DND-41 (cell line): ENCODE data around the gene OPRL1.

Experiments used
- ATAC-seq: fragments of 200-7000 bp; cut with Tn5 transposase; 3 replicates; pipeline ENCODE4 v1.9.1; 2021; ENCODE audit warnings: low read depth; ENCODE audit not compliant: insufficient read depth
- DNase-seq: peaks from one replicate; pipeline ENCODE4 v3.0.0-alpha.2; 2020
- H2AFZ ChIP-seq: 2 replicates; pipeline ENCODE4 v1.6.0; 2012; ENCODE audit warnings: low read depth, low read length
- H3K27ac ChIP-seq: 2 replicates; pipeline ENCODE4 v1.5.1; 2012; ENCODE audit warnings: low read length, inconsistent platforms
- H3K27me3 ChIP-seq: fragments of 200-600 bp; sonication (generic); 2 replicates; pipeline ENCODE4 v1.6.0; 2012; ENCODE audit warnings: low read length, mild to moderate bottlenecking, inconsistent platforms; ENCODE audit not compliant: insufficient read depth, poor library complexity
- H3K36me3 ChIP-seq: 2 replicates; pipeline ENCODE4 v1.5.1; 2012; ENCODE audit warnings: low read length, inconsistent platforms; ENCODE audit not compliant: insufficient read depth
- H3K4me1 ChIP-seq: 2 replicates; pipeline ENCODE4 v1.5.1; 2012; ENCODE audit warnings: mild to moderate bottlenecking, low read length; ENCODE audit not compliant: insufficient read depth
- H3K4me2 ChIP-seq: 2 replicates; pipeline ENCODE4 v1.6.0; 2012; ENCODE audit warnings: mild to moderate bottlenecking, moderate library complexity, low read length, inconsistent platforms; ENCODE audit not compliant: insufficient read depth
- H3K4me3 ChIP-seq, 2 experiments: fragments of 200-600 bp in 1 of 2; shearing (Covaris generic) in 1 of 2; 2 replicates each; pipeline ENCODE4 v1.5.1; 2012 to 2016; ENCODE audit warnings: inconsistent platforms in 2 of 2, low read length in 2 of 2, mild to moderate bottlenecking in 2 of 2, low read depth in 1 of 2, moderate library complexity in 1 of 2
- H3K79me2 ChIP-seq: 2 replicates; pipeline ENCODE4 v1.6.0; 2012; ENCODE audit warnings: low read length, inconsistent platforms; ENCODE audit not compliant: insufficient read depth
- H3K9ac ChIP-seq: 2 replicates; pipeline ENCODE4 v1.6.0; 2012; ENCODE audit warnings: low read depth, mild to moderate bottlenecking, inconsistent platforms, low read length, moderate library complexity
- H3K9me3 ChIP-seq: 2 replicates; pipeline ENCODE4 v1.5.1; 2012; ENCODE audit warnings: low read length, moderate library complexity, mild to moderate bottlenecking, inconsistent platforms; ENCODE audit not compliant: insufficient read depth, severe bottlenecking
- H4K20me1 ChIP-seq: 2 replicates; pipeline ENCODE4 v1.6.0; 2012; ENCODE audit warnings: low read length; ENCODE audit not compliant: insufficient read depth
- EZH2 ChIP-seq: IDR thresholded peaks from 3 replicates; pipeline ENCODE4 v1.6.1; 2012; ENCODE audit warnings: borderline replicate concordance, low read depth, mild to moderate bottlenecking, moderate library complexity, low read length, inconsistent platforms; ENCODE audit not compliant: severe bottlenecking
- TF ChIP-seq, protein P1 (sequence below): IDR thresholded peaks from 2 replicates; pipeline ENCODE4 v1.5.1; 2012; ENCODE audit warnings: borderline replicate concordance, low read length, moderate library complexity, mild to moderate bottlenecking; ENCODE audit not compliant: poor library complexity, severe bottlenecking; ENCODE audit errors: extremely low read depth

Gene OPRL1

GRCh38 chr20:64037498-64038213, 42.2 kb upstream of the OPRL1 start:
- peak overlapping the region; percentile 99 for H3K4me2 ChIP-seq
- peaks cover 36% of the 10 kb centered on the region for H3K4me1 ChIP-seq
- H3K9ac ChIP-seq, result peak overlapping the region; percentile 70; the same call in 1 of the 2 replicates
- H3K79me2 ChIP-seq, result no peaks in the 10 kb centered on the region
- TF ChIP-seq, protein P1, sequence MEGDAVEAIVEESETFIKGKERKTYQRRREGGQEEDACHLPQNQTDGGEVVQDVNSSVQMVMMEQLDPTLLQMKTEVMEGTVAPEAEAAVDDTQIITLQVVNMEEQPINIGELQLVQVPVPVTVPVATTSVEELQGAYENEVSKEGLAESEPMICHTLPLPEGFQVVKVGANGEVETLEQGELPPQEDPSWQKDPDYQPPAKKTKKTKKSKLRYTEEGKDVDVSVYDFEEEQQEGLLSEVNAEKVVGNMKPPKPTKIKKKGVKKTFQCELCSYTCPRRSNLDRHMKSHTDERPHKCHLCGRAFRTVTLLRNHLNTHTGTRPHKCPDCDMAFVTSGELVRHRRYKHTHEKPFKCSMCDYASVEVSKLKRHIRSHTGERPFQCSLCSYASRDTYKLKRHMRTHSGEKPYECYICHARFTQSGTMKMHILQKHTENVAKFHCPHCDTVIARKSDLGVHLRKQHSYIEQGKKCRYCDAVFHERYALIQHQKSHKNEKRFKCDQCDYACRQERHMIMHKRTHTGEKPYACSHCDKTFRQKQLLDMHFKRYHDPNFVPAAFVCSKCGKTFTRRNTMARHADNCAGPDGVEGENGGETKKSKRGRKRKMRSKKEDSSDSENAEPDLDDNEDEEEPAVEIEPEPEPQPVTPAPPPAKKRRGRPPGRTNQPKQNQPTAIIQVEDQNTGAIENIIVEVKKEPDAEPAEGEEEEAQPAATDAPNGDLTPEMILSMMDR, result no peak
- no peak for TF ChIP-seq EZH2
- no peaks in the 10 kb centered on the region for H3K9me3 ChIP-seq
- H3K4me3 ChIP-seq, result peak overlapping the region in 1 of 2 experiments; percentile 66; a peak in 1 of 4 replicates
- ATAC-seq, result no peak
- H2AFZ ChIP-seq, result no peak overlapping the region
- no peak for DNase-seq
- H3K36me3 ChIP-seq, result peaks cover 22% of the 10 kb centered on the region
- H3K27ac ChIP-seq, result no peak overlapping the region
- H4K20me1 ChIP-seq, result peaks cover 13% of the 10 kb centered on the region; the same call in 1 of the 2 replicates
- peaks cover 42% of the 10 kb centered on the region for H3K27me3 ChIP-seq

- ATAC-seq, result peak; percentile 9; the same call in 2 of the 3 replicates
- peak overlapping the region in 1 of 2 experiments; percentile 66; a peak in 2 of 4 replicates for H3K4me3 ChIP-seq
Measured at GRCh38 chr20:64038224-64038564, 41.7 kb upstream of the OPRL1 start.

GRCh38 chr20:64038565-64039292, 41.2 kb upstream of the OPRL1 start:
- no peak for TF ChIP-seq EZH2
- TF ChIP-seq, protein P1, result peak; percentile 81
- peak overlapping the region; percentile 99 for H3K4me2 ChIP-seq
- peaks cover 13% of the 10 kb centered on the region for H3K36me3 ChIP-seq
- H3K9me3 ChIP-seq, result no peaks in the 10 kb centered on the region
- peak overlapping the region; percentile 93 for H2AFZ ChIP-seq
- DNase-seq (peak; percentile 90), ATAC-seq (peak; percentile 84)
- H3K4me1 ChIP-seq, result peaks cover 36% of the 10 kb centered on the region
- H3K4me3 ChIP-seq, result peak overlapping the region; percentile 36 to 66
- H3K27ac ChIP-seq, result peak overlapping the region; percentile 46; the same call in 1 of the 2 replicates
- H3K9ac ChIP-seq, result peak overlapping the region; percentile 70
- no peaks in the 10 kb centered on the region for H3K79me2 ChIP-seq
- H4K20me1 ChIP-seq, result peaks cover 13% of the 10 kb centered on the region; the same call in 1 of the 2 replicates
- peaks cover 42% of the 10 kb centered on the region for H3K27me3 ChIP-seq

More at GRCh38 chr20:64038224-64038564, 41.7 kb upstream of the OPRL1 start:
- no peaks in the 10 kb centered on the region for H3K79me2 ChIP-seq
- H3K9me3 ChIP-seq, result no peaks in the 10 kb centered on the region
- H3K9ac ChIP-seq, result peak overlapping the region; percentile 70
- DNase-seq, result no peak
- H4K20me1 ChIP-seq, result peaks cover 13% of the 10 kb centered on the region; the same call in 1 of the 2 replicates
- H3K27me3 ChIP-seq, result peaks cover 42% of the 10 kb centered on the region
- TF ChIP-seq, protein P1, result no peak
- no peak for TF ChIP-seq EZH2
- H3K36me3 ChIP-seq, result peaks cover 17% of the 10 kb centered on the region
- peaks cover 36% of the 10 kb centered on the region for H3K4me1 ChIP-seq
- peak overlapping the region; percentile 99 for H3K4me2 ChIP-seq
- H3K27ac ChIP-seq, result no peak overlapping the region
- peak overlapping the region; percentile 93 for H2AFZ ChIP-seq
